ENCODE measurements around the gene TRIM29.

GRCh38 chr11:120141113-120141767 is 3.3 kb upstream of the TRIM29 start:
- TF ChIP-seq POLR2AphosphoS2 (IDR thresholded peaks at IDR 0.05; ENCODE audit: low read depth, low read length) (no peak), EP300 (IDR thresholded peaks at IDR 0.05; ENCODE audit: low read depth in 2 of 2, low read length in 2 of 2) (no peak), EP300 (CRISPR knock-in tag; IDR thresholded peaks at IDR 0.05; ENCODE audit: borderline replicate concordance) (no peak), NFRKB (IDR thresholded peaks at IDR 0.05) (no peak), NFIC (IDR thresholded peaks at IDR 0.05; ENCODE audit: low read length) (no peak)
- TF ChIP-seq, protein P1, sequence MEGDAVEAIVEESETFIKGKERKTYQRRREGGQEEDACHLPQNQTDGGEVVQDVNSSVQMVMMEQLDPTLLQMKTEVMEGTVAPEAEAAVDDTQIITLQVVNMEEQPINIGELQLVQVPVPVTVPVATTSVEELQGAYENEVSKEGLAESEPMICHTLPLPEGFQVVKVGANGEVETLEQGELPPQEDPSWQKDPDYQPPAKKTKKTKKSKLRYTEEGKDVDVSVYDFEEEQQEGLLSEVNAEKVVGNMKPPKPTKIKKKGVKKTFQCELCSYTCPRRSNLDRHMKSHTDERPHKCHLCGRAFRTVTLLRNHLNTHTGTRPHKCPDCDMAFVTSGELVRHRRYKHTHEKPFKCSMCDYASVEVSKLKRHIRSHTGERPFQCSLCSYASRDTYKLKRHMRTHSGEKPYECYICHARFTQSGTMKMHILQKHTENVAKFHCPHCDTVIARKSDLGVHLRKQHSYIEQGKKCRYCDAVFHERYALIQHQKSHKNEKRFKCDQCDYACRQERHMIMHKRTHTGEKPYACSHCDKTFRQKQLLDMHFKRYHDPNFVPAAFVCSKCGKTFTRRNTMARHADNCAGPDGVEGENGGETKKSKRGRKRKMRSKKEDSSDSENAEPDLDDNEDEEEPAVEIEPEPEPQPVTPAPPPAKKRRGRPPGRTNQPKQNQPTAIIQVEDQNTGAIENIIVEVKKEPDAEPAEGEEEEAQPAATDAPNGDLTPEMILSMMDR (CRISPR knock-in tag; IDR thresholded peaks at IDR 0.05) = no peak
- TF ChIP-seq, protein P2, sequence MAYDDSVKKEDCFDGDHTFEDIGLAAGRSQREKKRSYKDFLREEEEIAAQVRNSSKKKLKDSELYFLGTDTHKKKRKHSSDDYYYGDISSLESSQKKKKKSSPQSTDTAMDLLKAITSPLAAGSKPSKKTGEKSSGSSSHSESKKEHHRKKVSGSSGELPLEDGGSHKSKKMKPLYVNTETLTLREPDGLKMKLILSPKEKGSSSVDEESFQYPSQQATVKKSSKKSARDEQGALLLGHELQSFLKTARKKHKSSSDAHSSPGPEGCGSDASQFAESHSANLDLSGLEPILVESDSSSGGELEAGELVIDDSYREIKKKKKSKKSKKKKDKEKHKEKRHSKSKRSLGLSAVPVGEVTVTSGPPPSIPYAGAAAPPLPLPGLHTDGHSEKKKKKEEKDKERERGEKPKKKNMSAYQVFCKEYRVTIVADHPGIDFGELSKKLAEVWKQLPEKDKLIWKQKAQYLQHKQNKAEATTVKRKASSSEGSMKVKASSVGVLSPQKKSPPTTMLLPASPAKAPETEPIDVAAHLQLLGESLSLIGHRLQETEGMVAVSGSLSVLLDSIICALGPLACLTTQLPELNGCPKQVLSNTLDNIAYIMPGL (CRISPR knock-in tag; IDR thresholded peaks at IDR 0.05; ENCODE audit: borderline replicate concordance in 1 of 2, low read depth in 1 of 2) = no peak

All from HepG2 (cell line).